Neural progenitor cell (in vitro differentiated cells): ENCODE data around the gene SPOCK1.

Source experiments
- EZH2 ChIP-seq: fragments of 200-600 bp; sonication (generic); IDR thresholded peaks from 2 replicates; pipeline ENCODE4 v1.6.1; 2017; ENCODE audit warnings: antibody characterized with exemption, mild to moderate bottlenecking, moderate library complexity
- TF ChIP-seq, protein P1 (sequence below): fragments of 200-600 bp; sonication (generic); IDR thresholded peaks from 2 replicates; pipeline ENCODE4 v1.5.1; 2017; ENCODE audit warnings: antibody characterized with exemption, mild to moderate bottlenecking

DNA sequence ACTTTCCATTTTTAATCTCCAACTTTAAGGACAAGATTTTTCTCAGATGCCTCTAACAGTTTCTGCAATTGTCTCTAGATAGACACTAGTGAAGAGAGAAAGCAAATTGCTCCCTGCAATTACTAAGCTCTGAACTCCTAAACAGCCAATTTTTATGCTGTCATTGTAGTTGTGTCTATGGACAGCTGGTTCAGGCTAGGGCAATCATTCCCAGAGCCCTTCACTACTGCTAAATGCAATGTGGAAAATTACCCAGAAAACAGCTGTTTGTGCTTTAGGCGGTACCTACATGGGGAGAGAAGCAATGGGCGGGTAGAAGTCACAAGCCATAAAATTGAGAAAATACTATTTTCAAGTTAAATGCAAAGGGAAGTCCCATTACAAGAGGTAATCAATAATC is 211.6 kb downstream of the SPOCK1 start:
- TF ChIP-seq, protein P1, sequence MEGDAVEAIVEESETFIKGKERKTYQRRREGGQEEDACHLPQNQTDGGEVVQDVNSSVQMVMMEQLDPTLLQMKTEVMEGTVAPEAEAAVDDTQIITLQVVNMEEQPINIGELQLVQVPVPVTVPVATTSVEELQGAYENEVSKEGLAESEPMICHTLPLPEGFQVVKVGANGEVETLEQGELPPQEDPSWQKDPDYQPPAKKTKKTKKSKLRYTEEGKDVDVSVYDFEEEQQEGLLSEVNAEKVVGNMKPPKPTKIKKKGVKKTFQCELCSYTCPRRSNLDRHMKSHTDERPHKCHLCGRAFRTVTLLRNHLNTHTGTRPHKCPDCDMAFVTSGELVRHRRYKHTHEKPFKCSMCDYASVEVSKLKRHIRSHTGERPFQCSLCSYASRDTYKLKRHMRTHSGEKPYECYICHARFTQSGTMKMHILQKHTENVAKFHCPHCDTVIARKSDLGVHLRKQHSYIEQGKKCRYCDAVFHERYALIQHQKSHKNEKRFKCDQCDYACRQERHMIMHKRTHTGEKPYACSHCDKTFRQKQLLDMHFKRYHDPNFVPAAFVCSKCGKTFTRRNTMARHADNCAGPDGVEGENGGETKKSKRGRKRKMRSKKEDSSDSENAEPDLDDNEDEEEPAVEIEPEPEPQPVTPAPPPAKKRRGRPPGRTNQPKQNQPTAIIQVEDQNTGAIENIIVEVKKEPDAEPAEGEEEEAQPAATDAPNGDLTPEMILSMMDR = no peak
- TF ChIP-seq EZH2 = no peak
